NB4 (cell line): ENCODE results near the gene KLRC4.
"Not testable (repeated sequence)": the region's sequence is repeated elsewhere in the genome, so short reads cannot be mapped to it uniquely, and the experiment has no call there.

Experiments
- DNase-seq: peaks from one replicate; pipeline ENCODE4 v3.0.0; 2010; ENCODE audit warnings: low read depth
- H3K4me3 ChIP-seq: one replicate; pipeline ENCODE4 v1.5.1; 2011; ENCODE audit warnings: mild to moderate bottlenecking, low read depth, low read length, moderate library complexity
- MYC ChIP-seq: IDR thresholded peaks from 2 replicates; pipeline ENCODE4 v1.6.1; 2011; ENCODE audit warnings: low read depth, low read length
- POLR2A ChIP-seq: IDR thresholded peaks from 2 replicates; pipeline ENCODE4 v1.6.1; 2011; ENCODE audit warnings: mild to moderate bottlenecking; ENCODE audit not compliant: insufficient read length; ENCODE audit errors: extremely low read depth
- TF ChIP-seq, protein P1 (sequence below): IDR thresholded peaks from one replicate; pipeline ENCODE4 v1.5.1; 2012; ENCODE audit warnings: low read depth, low read length
- TF ChIP-seq, protein P2 (sequence below): IDR thresholded peaks from 2 replicates; pipeline ENCODE4 v1.6.1; 2011; ENCODE audit warnings: low read depth, low read length

The KLRC4 gene

DNA sequence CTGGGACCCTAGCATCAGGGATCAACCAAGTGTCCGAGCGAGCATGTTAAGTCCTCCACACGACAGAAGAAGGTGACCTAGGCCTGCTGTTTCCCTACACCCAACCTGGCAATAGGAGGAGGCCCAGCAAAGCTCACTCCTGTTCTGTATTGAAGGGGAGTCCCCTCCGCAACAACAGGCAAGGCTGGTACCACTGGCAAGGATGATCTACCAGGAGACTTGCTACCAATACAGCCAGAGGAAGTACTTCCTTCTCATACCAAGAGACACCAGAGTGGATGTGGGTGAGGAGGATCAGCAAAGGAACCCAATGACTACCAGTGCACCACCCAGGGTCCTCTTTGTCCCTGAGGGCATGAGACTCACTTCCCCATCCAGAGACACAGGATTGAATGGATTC, 38.7 kb upstream of the KLRC4 start:
- no peak overlapping the region for H3K4me3 ChIP-seq
- TF ChIP-seq, protein P1, sequence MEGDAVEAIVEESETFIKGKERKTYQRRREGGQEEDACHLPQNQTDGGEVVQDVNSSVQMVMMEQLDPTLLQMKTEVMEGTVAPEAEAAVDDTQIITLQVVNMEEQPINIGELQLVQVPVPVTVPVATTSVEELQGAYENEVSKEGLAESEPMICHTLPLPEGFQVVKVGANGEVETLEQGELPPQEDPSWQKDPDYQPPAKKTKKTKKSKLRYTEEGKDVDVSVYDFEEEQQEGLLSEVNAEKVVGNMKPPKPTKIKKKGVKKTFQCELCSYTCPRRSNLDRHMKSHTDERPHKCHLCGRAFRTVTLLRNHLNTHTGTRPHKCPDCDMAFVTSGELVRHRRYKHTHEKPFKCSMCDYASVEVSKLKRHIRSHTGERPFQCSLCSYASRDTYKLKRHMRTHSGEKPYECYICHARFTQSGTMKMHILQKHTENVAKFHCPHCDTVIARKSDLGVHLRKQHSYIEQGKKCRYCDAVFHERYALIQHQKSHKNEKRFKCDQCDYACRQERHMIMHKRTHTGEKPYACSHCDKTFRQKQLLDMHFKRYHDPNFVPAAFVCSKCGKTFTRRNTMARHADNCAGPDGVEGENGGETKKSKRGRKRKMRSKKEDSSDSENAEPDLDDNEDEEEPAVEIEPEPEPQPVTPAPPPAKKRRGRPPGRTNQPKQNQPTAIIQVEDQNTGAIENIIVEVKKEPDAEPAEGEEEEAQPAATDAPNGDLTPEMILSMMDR = no peak
- TF ChIP-seq POLR2A = no peak
- no peak for TF ChIP-seq MYC
- TF ChIP-seq, protein P2, sequence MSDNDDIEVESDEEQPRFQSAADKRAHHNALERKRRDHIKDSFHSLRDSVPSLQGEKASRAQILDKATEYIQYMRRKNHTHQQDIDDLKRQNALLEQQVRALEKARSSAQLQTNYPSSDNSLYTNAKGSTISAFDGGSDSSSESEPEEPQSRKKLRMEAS = no peak
- DNase-seq = no peak

DNA sequence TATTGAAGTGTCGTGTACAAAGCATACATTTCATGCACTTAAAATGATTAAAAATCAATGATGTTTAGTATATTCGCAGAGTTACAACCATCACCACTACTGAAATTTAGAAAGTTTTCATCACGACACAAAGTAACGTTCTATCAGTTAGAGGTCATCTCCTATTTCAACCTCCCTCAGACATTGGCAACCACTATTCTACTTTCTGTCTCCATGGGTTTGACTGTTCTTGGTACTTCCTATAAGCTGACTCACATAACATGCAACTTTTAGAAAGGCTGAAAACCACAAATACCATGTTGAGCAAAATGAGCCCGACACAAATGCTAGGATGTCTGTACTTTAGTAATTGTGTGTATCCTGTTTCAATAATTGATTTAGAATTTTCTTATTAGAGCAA, 36.5 kb upstream of the KLRC4 start:
- peak; percentile 51 for DNase-seq
- H3K4me3 ChIP-seq = not testable (repeated sequence)

DNA sequence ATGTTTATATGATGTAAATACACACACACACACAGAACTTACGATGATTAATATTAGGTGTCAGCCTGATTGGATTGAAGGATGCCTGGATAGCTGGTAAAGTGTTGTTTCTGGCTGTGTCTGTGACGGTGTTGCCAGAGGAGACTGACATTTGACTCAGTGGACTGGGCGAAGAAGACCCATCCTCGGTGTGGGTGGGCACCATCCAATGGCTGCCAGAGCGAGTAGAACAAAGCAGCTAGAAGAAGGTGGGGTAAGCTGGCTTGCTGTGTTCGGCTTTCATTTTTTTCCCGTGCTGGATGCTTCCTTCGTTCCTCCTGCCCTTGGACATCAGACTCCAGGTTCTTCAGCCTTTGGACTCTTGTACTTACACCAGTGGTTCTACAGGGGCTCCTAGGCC, 31.6 kb upstream of the KLRC4 start:
- DNase-seq, H3K4me3 ChIP-seq: not testable (repeated sequence)

DNA sequence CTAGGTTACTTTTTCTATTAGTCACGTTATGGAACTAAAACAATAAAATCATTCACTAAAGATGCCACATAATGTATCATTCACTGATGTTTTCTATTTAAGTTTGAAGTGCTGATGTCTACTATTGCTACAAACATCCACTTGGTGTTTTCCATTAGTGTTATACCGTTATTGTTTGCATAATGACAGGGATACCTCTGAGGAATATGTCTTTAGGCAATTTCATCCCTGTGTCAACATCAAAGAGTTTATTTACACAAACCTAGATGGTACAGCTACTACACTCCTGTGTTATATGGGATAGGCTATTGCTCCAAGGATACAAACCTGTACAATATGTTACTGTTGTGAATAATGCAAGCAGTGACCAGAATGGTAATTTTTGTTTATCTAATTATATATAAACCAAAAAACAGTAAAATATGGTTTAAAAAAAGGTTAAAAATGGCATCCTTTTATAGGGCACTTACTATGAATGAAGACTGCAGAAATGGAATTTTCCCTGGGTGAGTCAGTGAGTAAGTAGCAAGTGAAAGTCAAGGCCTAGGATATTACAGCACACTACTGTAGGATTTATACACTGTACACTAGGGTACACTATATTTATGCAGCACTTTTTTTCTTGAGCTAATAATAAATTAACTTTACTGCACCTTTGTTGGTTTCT, 30.2 kb upstream of the KLRC4 start:
- DNase-seq, H3K4me3 ChIP-seq: not testable (repeated sequence)

DNA sequence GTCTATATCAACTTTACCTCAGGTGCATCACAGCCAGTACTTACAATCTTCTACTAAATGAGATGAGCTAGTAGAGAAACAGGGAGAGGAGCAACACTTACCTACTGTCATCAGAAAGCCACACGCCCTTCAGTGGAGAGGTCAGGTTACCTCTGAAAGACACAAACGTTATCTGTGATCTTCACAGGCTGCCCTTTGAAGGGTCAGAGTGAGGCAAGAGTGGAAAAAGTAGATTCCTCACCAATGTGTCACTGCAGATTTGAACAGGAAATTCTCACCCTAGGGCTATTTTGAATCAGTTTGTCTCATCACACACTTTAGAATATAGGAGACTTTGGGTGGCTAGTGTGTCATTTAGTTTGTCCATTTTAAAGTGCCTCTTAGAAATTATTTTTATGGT, 28.0 kb upstream of the KLRC4 start:
- not testable (repeated sequence) for DNase-seq, H3K4me3 ChIP-seq

DNA sequence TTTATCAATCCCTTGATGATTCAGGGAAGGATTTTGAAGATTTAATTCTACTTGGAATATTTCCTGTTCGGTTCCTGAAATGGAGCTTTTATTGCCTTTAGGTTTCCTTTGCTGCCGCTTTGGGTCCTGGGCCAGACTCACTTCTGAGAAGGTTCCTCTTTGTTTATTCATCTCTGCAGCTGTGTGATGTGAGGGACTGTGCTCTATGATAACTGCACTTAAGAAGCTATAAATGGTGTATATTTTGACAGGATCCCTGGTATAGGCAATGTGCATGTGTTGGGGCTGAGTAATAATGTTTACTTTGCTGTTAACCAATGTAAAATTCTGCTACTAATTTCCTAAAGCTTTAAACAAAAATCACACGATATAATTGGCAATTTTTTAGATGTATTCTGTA, 26.3 kb upstream of the KLRC4 start, which contains the start of gene KLRC2:
Gene KLRC2, minus strand, starts transcription at position 195 of the 400 bp plus-strand sequence. Its CDS starts 24 bp downstream, at position 171.
- peak; percentile 66 for DNase-seq
- not testable (repeated sequence) for H3K4me3 ChIP-seq

DNA sequence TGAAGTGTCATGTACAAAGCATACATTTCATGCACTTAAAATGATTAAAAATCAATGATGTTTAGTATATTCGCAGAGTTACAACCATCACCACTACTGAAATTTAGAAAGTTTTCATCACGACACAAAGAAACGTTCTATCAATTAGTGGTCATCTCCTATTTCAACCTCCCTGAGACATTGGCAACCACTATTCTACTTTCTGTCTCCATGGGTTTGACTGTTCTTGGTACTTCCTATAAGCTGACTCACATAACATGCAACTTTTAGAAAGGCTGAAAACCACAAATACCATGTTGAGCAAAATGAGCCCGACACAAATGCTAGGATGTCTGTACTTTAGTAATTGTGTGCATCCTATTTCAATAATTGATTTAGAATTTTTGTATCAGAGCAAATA, 21.1 kb upstream of the KLRC4 start:
- DNase-seq = peak; percentile 16
- H3K4me3 ChIP-seq = not testable (repeated sequence)

DNA sequence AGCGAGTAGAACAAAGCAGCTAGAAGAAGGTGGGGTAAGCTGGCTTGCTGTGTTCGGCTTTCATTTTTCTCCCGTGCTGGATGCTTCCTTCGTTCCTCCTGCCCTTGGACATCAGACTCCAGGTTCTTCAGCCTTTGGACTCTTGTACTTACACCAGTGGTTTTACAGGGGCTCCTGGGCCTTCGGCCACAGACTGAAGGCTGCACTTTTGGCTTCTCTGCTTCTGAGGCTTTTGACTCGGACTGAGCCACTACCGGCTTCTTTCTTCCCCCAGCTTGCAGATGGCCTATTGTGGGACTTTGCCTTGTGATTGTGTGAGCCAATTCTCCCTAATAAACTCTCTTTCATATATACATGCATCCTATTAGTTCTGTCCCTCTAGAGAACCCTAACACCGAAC, 16.4 kb upstream of the KLRC4 start:
- not testable (repeated sequence) for H3K4me3 ChIP-seq, DNase-seq

DNA sequence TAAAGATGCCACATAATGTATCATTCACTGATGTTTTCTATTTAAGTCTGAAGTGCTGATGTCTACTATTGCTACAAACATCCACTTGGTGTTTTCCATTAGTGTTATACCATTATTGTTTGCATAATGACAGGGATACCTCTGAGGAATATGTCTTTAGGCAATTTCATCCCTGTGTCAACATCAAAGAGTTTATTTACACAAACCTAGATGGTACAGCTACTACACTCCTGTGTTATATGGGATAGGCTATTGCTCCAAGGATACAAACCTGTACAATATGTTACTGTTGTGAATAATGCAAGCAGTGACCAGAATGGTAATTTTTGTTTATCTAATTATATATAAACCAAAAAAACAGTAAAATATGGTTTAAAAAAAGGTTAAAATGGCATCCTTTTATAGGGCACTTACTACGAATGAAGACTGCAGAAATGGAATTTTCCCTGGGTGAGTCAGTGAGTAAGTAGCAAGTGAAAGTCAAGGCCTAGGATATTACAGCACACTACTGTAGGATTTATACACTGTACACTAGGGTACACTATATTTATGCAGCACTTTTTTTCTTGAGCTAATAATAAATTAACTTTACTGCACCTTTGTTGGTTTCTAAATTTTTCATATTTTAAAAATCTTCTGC, 14.8 kb upstream of the KLRC4 start:
- H3K4me3 ChIP-seq, DNase-seq: not testable (repeated sequence)

DNA sequence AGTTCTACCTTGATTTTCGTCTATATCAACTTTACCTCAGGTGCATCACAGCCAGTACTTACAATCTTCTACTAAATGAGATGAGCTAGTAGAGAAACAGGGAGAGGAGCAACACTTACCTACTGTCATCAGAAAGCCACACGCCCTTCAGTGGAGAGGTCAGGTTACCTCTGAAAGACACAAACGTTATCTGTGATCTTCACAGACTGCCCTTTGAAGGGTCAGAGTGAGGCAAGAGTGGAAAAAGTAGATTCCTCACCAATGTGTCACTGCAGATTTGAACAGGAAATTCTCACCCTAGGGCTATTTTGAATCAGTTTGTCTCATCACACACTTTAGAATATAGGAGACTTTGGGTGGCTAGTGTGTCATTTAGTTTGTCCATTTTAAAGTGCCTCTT, 12.6 kb upstream of the KLRC4 start:
- H3K4me3 ChIP-seq, DNase-seq: not testable (repeated sequence)

DNA sequence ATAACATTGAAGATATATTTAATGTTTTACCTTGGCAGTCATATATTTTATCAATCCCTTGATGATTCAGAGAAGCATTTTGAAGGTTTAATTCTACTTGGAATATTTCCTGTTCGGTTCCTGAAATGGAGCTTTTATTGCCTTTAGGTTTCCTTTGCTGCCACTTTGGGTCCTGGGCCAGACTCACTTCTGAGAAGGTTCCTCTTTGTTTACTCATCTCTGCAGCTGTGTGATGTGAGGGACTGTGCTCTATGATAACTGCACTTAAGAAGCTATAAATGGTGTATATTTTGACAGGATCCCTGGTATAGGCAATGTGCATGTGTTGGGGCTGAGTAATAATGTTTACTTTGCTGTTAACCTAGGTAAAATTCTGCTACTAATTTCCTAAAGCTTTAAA, 10.8 kb upstream of the KLRC4 start, which contains the start of gene KLRC3:
Gene KLRC3, minus strand, starts transcription at position 262 of the 400 bp plus-strand sequence. Its CDS starts 45 bp downstream, at position 217.
- not testable (repeated sequence) for H3K4me3 ChIP-seq, DNase-seq

DNA sequence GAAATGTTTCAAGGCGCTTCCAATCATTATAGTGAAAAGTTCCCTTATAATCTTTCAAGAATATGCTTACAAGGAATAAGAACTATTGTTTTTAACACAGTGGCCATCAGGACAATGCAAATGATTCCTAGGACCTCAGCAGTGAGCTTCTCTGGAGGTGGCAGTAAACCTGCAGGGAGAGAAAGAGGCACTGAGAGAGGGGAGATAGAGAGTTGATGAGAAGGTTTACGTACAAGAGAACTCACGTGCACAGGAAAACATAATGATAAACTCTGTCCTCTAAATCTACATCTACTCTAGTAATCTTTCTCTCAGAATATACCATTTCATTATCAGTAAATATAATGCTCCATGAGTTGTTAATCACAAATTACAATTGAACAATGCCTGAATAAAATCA, 715 bp downstream of the KLRC4 start:
- no peak for DNase-seq
- H3K4me3 ChIP-seq = no peak overlapping the region
- no peak for TF ChIP-seq POLR2A
- no peak for TF ChIP-seq MYC
- TF ChIP-seq, protein P1 = no peak
- TF ChIP-seq, protein P2 = no peak
